ENCODE data around the gene ZDHHC14.

- TF ChIP-seq, protein P1, sequence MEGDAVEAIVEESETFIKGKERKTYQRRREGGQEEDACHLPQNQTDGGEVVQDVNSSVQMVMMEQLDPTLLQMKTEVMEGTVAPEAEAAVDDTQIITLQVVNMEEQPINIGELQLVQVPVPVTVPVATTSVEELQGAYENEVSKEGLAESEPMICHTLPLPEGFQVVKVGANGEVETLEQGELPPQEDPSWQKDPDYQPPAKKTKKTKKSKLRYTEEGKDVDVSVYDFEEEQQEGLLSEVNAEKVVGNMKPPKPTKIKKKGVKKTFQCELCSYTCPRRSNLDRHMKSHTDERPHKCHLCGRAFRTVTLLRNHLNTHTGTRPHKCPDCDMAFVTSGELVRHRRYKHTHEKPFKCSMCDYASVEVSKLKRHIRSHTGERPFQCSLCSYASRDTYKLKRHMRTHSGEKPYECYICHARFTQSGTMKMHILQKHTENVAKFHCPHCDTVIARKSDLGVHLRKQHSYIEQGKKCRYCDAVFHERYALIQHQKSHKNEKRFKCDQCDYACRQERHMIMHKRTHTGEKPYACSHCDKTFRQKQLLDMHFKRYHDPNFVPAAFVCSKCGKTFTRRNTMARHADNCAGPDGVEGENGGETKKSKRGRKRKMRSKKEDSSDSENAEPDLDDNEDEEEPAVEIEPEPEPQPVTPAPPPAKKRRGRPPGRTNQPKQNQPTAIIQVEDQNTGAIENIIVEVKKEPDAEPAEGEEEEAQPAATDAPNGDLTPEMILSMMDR (conservative IDR thresholded peaks at IDR 0.05; ENCODE audit: low read depth in 2 of 2) = no peak
- TF ChIP-seq EZH2 (IDR thresholded peaks at IDR 0.05; ENCODE audit: low read depth, unreplicated experiment) (no peak), JUNB (IDR thresholded peaks at IDR 0.05; ENCODE audit: unreplicated experiment) (no peak), POLR2AphosphoS5 (IDR thresholded peaks at IDR 0.05; ENCODE audit: low read depth) (no peak), REST (IDR thresholded peaks at IDR 0.05; ENCODE audit: unreplicated experiment) (no peak), CREB1 (CRISPR knock-in tag; IDR thresholded peaks at IDR 0.05; ENCODE audit: low read depth) (no peak), ZNF114 (CRISPR knock-in tag; IDR thresholded peaks at IDR 0.05) (no peak), EZH2phosphoT487 (IDR thresholded peaks at IDR 0.05; ENCODE audit: unreplicated experiment) (no peak)
- TF ChIP-seq, protein P2, sequence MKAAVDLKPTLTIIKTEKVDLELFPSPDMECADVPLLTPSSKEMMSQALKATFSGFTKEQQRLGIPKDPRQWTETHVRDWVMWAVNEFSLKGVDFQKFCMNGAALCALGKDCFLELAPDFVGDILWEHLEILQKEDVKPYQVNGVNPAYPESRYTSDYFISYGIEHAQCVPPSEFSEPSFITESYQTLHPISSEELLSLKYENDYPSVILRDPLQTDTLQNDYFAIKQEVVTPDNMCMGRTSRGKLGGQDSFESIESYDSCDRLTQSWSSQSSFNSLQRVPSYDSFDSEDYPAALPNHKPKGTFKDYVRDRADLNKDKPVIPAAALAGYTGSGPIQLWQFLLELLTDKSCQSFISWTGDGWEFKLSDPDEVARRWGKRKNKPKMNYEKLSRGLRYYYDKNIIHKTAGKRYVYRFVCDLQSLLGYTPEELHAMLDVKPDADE (IDR thresholded peaks at IDR 0.05) = no peak
Measured at GRCh38 chr6:157556671-157557430, 175.9 kb downstream of the ZDHHC14 start.
